ENCODE results near the gene SMAD3.

GRCh38 chr15:67210555-67211168 is 145.3 kb downstream of the SMAD3 start:
- TF ChIP-seq CTCF (conservative IDR thresholded peaks at IDR 0.05; ENCODE audit: low read depth, low read length) (no peak), POLR2A (IDR thresholded peaks at IDR 0.05; ENCODE audit: low read depth, low read length) (no peak), CEBPB (IDR thresholded peaks at IDR 0.05; ENCODE audit: low read depth, low read length) (no peak), MAZ (IDR thresholded peaks at IDR 0.05; ENCODE audit: borderline replicate concordance, low read depth, low read length) (no peak), FOS (IDR thresholded peaks at IDR 0.05; ENCODE audit: low read depth, low read length) (no peak), USF2 (IDR thresholded peaks at IDR 0.05; ENCODE audit: low read depth, low read length) (no peak)
